Activated CD4-positive, CD25-positive, alpha-beta regulatory T cell treated with anti-CD3 and anti-CD28 coated beads, Interleukin-2, amount 50 U/mL, for 24 hours (primary cell): ENCODE results near the gene MAS1.

Experiments used
- ATAC-seq, 2 donors: fragments of 150-1000 bp; cut with Tn5 transposase; one replicate each; pipeline ENCODE4 v1.10.0; 2021; ENCODE audit warnings: mild to moderate bottlenecking in 1 of 2, moderate library complexity in 1 of 2

MAS1 gene

GRCh38 chr6:159880412-159880975 lies 10.3 kb upstream of the MAS1 start:
- no peak for ATAC-seq

- ATAC-seq, result no peak
Measured at GRCh38 chr6:159884720-159885119, 6.1 kb upstream of the MAS1 start.

- ATAC-seq, result no peak
Measured at GRCh38 chr6:159886270-159886669, 4.5 kb upstream of the MAS1 start.

GRCh38 chr6:159887146-159887545 lies 3.6 kb upstream of the MAS1 start:
- no peak for ATAC-seq

- no peak for ATAC-seq
Measured at GRCh38 chr6:159887761-159888160, 3.0 kb upstream of the MAS1 start.

- ATAC-seq, result no peak
Measured at GRCh38 chr6:159890201-159890600, 587 bp upstream of the MAS1 start.

GRCh38 chr6:159892053-159892452 lies 1.3 kb downstream of the MAS1 start:
- no peak for ATAC-seq

GRCh38 chr6:159893064-159893463 lies 2.3 kb downstream of the MAS1 start:
- ATAC-seq, result no peak

- ATAC-seq, result no peak
Measured at GRCh38 chr6:159894991-159895390, 4.2 kb downstream of the MAS1 start.

- no peak for ATAC-seq
Measured at GRCh38 chr6:159897603-159898002, 6.8 kb downstream of the MAS1 start.

GRCh38 chr6:159898519-159898918 lies 7.7 kb downstream of the MAS1 start:
- ATAC-seq, result no peak

GRCh38 chr6:159899994-159900745 lies 9.4 kb downstream of the MAS1 start:
- ATAC-seq, result no peak

GRCh38 chr6:159902620-159903019 lies 11.8 kb downstream of the MAS1 start:
- ATAC-seq, result no peak

GRCh38 chr6:159904497-159904911 lies 13.7 kb downstream of the MAS1 start:
- ATAC-seq, result no peak

GRCh38 chr6:159906400-159906799 lies 15.6 kb downstream of the MAS1 start:
- no peak for ATAC-seq

- no peak for ATAC-seq
Measured at GRCh38 chr6:159908535-159908934, 17.7 kb downstream of the MAS1 start.

- ATAC-seq, result no peak
Measured at GRCh38 chr6:159908979-159909378, 18.2 kb downstream of the MAS1 start.

GRCh38 chr6:159910342-159910741 lies 19.6 kb downstream of the MAS1 start:
- no peak for ATAC-seq

- no peak for ATAC-seq
Measured at GRCh38 chr6:159913375-159913774, 22.6 kb downstream of the MAS1 start.

GRCh38 chr6:159913862-159914564 lies 23.2 kb downstream of the MAS1 start:
- ATAC-seq, result peak in 1 of 2 donors; percentile 58

GRCh38 chr6:159914565-159914923 lies 23.8 kb downstream of the MAS1 start:
- no peak for ATAC-seq

GRCh38 chr6:159915397-159915796 lies 24.6 kb downstream of the MAS1 start:
- no peak for ATAC-seq

- no peak for ATAC-seq
Measured at GRCh38 chr6:159916237-159916636, 25.4 kb downstream of the MAS1 start.

GRCh38 chr6:159916752-159917151 lies 26.0 kb downstream of the MAS1 start:
- no peak for ATAC-seq
